Activated CD4-positive, alpha-beta T cell treated with anti-CD3 and anti-CD28 coated beads for 24 hours (primary cell): Measurements from ENCODE around the gene CFAP57.

Experiments used
- DNase-seq, 2 donors: peaks; one replicate each; pipeline ENCODE4 v3.0.0-alpha.2; 2020; ENCODE audit warnings: low read depth in 2 of 2

Gene CFAP57

DNA sequence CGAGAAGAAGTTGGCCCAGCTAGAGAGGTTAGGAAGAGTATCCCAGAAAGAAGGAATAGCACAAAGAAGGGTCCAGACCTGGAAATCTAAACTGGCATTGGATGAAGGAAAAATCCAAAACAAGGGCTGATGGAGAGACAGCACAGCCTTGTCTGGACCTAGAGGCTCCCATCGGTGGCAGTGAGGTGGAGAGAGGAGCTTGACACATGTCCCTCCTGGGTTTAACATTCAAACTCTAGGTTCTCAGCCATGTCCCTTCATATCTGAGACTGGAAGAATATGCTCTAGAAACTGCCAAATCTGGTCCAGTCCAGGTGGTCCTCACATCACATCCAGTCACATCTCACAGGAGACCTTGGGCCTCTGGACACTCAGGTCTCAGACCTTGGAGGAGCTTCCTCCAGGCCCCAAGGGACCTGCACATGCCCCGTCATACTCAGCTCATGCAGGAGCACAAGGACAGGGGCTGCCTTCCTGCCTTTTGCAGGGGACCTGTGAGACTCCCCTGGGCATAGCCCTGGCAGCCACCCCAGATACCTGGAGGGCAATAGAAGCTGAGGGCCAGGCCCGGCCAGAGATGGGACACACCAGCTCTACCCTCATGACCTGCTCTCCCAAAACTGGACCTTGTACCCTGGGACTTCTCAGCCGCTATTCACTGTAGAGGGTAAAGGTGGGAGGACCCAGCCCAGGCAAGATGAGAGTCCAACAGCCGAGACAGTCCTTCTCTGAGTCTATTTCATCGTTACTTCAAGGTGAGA is 105.2 kb downstream of the CFAP57 start:
- no peak for DNase-seq

- no peak for DNase-seq
Measured at GRCh38 chr1:43279161-43279560, 107.0 kb downstream of the CFAP57 start.

DNA sequence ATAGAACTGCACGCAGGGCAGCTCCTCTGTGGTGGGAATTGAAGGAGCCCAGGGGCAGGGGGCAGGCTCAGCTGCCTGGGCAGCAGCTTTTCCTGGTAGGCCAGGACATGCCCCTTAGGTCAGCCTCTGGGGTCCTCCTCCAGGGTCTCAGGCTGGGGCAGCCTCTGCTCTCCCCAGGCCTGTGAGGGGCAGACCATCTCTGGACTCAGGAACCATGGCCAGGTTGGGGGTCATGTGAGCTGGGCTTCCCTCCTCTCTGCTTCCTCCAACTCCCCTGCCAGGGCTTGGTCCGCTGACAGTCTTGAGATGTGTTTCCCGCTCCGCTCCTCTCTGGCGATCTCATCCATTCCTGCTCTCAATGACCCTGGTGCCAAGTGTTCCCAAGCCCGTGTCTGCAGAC is 107.5 kb downstream of the CFAP57 start:
- no peak for DNase-seq

DNA sequence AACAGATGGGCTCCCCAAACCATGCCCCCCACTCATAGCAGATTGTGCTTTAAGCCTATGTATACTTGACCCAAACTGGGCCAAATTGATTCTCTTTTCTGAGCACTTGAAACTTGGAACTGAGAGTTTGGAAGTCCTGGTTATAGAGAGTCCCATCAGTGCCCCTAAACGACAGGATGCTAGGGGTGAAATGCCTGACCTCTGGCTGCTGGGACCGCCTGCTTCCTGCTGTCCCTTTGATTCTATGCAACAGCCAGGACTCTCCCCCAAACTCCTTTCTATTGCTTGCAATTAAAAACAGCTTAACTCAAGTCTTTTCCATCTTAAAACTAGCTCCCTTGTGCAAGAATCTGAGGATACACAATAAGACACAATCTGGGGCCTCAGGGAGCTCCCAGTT is 108.6 kb downstream of the CFAP57 start:
- no peak for DNase-seq

DNA sequence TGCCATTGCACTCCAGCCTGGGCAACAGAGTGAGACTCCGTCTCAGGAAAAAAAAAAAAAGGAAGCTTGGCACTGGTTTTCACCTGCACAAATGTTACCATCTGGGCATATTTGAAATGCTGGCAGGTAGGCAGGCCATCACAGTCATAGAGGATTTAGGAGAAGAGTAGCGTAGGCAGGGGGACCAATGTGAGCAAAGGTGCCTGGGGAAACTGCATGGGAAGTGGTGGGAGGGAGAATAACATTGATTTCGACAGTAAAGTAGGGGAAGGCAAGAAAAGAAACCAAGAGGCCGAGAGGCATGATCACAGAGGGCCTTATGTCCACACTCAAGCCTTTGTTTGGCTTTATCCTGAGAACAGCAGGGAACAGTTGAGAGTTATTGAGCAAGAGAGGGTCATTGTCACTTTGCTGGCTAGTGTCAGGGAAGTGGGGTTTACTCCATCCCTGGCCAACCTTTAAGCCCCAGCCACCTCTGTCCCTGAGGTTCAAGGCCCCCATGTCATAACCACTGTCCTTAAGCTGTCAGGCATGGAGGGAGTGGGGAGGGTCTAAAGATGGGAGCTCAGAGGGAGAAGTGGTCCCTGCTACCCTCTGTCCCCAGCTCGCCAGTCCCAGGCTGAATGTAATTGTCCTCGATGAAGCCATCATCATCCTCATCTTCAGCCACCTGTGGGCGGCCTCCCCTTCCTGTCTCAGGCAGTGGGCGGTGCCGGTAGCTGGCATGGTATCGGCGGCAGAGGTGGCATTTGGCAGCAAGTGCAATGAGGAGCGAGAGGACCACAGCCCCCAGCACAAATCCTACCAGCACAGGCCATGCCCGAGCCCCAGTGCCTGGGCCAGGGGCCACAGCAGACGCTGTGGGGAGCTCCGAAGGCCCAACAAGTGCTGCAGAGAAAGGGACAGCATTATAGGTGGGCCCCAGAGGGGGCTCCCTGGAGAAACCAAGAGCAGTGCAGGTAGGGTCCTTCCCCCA is 110.4 kb downstream of the CFAP57 start:
- DNase-seq, result no peak

GRCh38 chr1:43284065-43284464 is 111.9 kb downstream of the CFAP57 start:
- DNase-seq, result no peak

GRCh38 chr1:43284546-43285110 is 112.5 kb downstream of the CFAP57 start:
- no peak for DNase-seq

- no peak for DNase-seq
Measured at GRCh38 chr1:43285269-43285990, 113.3 kb downstream of the CFAP57 start, which contains the start of gene C1orf210. Gene C1orf210 (minus strand): TSS chr1:43285581. CDS start chr1:43283270, 2,311 bp downstream.

GRCh38 chr1:43286115-43286514 is 114.0 kb downstream of the CFAP57 start:
- no peak for DNase-seq

GRCh38 chr1:43286533-43286932 is 114.4 kb downstream of the CFAP57 start:
- DNase-seq, result no peak

DNA sequence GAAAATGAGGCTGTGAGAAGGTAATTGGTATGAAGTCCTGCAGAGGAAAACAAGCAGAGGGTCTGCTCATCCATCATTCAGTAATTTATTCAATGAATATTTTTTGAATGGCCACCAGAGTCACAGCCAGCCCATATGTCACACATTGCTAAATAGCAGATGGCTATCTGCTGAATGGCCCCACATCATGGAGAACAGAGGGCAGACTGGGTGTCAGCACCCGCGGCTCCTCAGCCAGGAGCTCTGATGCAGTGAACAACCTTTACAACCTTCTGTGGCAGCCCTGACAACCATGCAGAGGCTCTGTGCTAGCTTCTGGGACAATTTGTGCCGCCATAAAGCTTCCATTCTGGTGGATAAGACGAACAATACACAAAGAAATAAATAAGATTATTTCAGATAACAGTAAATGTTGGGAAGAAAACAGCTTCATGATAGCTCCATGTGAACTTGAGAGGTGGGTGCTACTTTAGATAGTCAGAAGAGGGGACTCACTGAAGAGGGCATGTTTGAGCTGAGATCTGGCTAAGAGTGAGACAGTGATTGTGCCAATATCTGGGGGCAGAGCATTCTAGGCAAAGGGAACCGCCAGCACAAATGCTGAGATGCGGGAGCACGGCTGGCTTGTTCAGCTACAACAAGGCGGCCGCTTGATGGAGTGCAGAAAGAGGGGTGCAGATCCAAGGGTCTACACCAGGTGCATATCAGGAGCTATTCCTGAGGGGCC is 116.1 kb downstream of the CFAP57 start:
- DNase-seq, result no peak

GRCh38 chr1:43288785-43289706 is 116.9 kb downstream of the CFAP57 start:
- no peak for DNase-seq

DNA sequence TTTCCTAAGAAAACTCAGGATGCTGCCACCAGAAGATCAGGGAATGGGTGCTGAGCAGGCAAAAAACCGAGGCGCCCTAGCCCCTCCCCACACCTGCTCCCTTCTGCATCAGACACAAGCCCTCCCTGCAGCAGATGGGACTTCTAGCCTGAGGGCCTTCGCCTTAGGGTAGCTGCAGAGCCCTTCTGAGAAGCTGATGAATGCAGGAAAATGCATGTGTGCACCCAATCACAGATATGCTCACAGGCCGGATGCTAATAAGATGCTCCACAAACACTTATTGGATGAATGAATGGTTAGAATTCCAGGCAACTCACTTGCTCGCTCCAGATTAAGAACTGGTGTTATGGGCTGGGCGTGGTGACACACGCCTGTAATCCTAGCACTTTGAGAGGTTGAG is 120.1 kb downstream of the CFAP57 start:
- no peak for DNase-seq

DNA sequence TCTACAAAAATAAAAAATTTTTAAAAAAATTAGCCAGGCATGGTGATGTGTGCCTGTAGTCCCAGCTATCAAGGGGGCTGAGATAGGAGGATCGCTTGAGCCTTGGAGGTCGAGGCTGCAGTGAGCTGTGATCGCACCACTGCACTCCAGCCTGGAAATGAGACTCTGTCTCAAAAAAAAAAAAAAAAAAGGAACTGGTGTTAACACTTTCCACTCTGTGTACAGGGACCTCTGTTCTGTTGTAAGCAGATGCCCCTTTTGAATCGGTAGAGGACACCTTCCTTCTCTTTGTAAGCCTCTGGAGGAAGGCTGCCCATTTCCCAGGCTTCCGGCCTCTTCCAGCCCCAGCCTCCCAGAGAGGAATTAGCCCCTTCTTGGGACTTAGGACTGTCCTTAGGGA is 120.5 kb downstream of the CFAP57 start:
- DNase-seq, result no peak

- DNase-seq, result no peak
Measured at GRCh38 chr1:43293176-43293575, 121.0 kb downstream of the CFAP57 start.

DNA sequence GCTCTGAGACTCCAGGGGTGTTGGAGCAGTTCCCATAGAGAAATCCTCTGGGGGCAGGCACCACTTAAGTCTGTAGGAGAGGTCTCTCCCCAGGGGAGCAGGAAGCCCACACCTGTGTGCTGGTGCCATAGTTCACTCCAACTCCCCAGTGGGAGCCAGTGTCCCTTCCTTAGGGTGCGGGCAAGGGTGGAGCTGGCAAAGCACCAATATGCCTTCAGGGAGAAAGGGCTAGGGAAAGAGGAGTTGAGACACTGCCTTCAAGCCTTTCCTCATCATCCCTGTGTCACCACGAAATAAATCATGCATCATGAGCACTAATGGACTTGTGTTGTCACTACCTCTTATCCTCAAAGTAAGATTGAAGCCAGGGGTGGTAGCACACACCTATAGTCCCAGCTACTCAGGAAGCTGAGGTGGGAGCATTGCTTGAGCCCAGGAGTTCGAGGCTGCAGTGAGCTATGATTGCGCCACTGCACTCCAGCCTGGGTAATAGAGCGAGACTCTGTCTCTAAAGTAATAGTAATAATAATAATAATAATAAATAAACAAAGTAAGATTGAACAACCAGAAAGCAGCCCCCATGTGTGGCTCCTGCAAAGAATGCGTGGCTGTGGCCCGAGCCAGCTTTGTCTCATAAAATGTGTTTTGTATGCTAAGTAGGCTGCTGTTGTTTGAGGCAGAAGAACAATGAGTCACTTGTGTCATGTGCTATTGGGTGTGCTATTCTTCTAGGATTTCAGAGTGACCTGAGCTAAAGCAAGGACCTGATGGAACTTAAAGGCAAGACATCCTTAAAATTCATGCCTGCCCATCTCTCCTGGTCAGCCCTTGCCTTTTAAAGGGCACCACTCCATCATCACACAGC is 122.0 kb downstream of the CFAP57 start:
- no peak for DNase-seq

DNA sequence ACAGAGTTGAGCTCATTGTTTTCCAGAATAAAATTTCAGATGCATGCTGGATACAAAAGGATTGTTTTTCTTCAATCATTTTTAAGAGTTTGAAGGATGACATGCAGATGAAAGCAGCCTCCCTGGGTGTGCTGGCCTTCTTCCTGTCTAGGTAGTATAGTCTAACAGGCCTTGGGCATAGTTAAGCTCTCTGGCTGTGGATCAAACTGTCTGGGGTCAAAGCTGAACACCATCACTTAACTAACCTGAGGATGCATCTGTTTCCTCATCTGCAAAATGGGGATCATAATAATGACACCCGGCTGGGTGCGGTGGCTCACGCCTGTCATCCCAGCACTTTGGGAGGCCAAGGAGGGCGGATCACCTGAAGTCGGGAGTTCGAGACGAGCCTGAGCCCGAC is 122.6 kb downstream of the CFAP57 start:
- no peak for DNase-seq

DNA sequence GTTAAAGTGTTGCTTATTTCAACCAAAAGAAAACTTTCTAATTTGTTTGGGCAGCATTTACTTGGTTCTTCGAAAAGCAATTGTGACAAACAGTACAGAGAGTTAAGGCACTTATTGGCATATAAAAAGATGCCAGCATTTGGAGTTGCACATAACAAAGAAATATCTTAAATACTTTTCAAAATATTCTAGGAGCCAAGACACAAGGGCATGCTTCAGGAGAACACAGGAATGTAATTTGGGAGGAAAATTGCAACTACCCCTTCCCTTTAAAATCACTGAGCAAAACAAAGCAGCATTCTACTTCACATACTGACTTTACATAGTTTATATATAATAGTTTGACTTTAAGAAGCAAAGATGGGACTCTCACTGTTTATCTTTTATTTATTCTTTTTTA is 124.1 kb downstream of the CFAP57 start:
- DNase-seq, result no peak

GRCh38 chr1:43298055-43298454 is 125.9 kb downstream of the CFAP57 start:
- no peak for DNase-seq
